Myocyte (in vitro differentiated cells): ENCODE results near the gene CAMSAP1. TPM values are rescaled to one million over a fixed set of nuclear protein-coding genes. Genes with fewer than 3 reads are reported as not detected.
A peak's percentile ranks its signal among the peaks of the same experiment; 100 is the strongest.
"Not testable (repeated sequence)": the region's sequence is repeated elsewhere in the genome, so short reads cannot be mapped to it uniquely, and the experiment has no call there.

Source experiments
- DNase-seq: peaks from one replicate; pipeline ENCODE4 v3.0.0-alpha.2; 2012; ENCODE audit warnings: low read depth
- polyA plus RNA-seq: library from polyadenylated mRNA; unstranded; fragments of >200 nt; gene quantifications from one replicate; pipeline ENCODE4 v1.2.1, GENCODE V29; 2012; ENCODE audit warnings: missing spikeins
- total RNA-seq: library from RNA; depleted of rRNA; stranded (reverse); fragments of >200 nt; gene quantifications from 2 replicates; pipeline ENCODE4 v1.2.3, GENCODE V29; 2014

CAMSAP1 gene, protein sequence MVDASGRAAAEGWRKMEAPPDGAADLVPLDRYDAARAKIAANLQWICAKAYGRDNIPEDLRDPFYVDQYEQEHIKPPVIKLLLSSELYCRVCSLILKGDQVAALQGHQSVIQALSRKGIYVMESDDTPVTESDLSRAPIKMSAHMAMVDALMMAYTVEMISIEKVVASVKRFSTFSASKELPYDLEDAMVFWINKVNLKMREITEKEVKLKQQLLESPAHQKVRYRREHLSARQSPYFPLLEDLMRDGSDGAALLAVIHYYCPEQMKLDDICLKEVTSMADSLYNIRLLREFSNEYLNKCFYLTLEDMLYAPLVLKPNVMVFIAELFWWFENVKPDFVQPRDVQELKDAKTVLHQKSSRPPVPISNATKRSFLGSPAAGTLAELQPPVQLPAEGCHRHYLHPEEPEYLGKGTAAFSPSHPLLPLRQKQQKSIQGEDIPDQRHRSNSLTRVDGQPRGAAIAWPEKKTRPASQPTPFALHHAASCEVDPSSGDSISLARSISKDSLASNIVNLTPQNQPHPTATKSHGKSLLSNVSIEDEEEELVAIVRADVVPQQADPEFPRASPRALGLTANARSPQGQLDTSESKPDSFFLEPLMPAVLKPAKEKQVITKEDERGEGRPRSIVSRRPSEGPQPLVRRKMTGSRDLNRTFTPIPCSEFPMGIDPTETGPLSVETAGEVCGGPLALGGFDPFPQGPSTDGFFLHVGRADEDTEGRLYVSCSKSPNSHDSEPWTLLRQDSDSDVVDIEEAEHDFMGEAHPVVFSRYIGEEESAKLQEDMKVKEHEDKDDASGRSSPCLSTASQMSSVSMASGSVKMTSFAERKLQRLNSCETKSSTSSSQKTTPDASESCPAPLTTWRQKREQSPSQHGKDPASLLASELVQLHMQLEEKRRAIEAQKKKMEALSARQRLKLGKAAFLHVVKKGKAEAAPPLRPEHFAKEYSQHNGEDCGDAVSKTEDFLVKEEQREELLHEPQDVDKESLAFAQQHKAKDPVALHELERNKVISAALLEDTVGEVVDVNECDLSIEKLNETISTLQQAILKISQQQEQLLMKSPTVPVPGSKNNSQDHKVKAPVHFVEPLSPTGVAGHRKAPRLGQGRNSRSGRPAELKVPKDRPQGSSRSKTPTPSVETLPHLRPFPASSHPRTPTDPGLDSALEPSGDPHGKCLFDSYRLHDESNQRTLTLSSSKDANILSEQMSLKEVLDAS (N-terminal part only)
- 45.8 and 57.8 TPM in 2 replicates for total RNA-seq
- polyA plus RNA-seq = 22.2 TPM

DNA sequence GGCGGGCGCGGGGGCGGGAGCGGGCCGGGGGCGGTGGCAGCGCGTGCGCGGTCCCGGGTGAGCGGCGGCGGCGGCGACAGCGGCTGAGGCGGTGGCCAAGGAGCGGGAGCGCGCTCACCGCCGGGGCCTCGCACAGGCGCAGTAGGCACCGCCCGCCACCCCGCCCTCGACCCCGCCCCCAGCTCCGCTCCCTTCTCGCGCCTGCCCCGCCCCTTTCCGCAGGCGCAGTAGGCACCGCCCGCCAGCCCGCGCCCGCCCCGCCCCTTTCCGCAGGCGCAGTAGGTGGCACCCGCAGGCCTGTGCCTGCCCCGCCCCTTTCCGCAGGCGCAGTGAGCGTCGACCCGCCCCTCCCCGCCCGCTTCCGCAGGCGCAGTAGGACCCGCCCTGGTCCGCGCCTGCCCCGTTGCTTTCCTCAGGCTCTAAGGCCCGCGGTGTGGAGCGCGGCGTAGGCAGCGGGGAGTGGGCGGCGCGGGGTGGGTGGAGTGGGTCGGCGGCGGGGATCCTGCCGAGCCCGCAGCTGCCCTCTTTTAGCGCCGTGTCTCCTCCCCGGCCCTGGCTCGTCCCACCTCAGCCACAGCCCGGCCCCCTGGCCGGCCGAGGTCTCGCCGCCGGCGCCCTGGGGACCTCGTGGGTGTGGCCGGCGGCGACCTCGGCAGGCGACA lies at the start of gene CAMSAP1:
Gene CAMSAP1, minus strand, starts transcription at position 116 of the 662 bp plus-strand sequence. CDS start 387 bp downstream, outside the sequence.
- peak; percentile 93 for DNase-seq

DNA sequence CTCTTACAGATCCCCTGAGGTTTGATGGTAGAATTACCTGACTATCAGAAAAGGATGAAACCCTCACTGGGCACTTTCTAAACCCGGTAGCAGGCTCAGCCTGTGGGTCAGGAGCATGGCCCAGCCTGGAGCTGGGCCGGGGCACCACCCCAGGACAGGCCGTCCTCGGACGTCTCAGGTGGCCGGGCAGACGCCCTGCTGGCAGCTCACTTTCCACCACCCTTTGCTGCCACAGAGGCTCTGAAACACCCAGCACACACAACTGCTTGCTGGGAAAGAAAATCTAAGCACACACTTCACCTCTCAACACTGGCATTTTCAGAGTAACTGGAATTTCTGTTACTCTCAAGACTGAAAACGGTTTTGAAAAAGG lies 49.4 kb upstream of the CAMSAP1 start:
- no peak for DNase-seq

DNA sequence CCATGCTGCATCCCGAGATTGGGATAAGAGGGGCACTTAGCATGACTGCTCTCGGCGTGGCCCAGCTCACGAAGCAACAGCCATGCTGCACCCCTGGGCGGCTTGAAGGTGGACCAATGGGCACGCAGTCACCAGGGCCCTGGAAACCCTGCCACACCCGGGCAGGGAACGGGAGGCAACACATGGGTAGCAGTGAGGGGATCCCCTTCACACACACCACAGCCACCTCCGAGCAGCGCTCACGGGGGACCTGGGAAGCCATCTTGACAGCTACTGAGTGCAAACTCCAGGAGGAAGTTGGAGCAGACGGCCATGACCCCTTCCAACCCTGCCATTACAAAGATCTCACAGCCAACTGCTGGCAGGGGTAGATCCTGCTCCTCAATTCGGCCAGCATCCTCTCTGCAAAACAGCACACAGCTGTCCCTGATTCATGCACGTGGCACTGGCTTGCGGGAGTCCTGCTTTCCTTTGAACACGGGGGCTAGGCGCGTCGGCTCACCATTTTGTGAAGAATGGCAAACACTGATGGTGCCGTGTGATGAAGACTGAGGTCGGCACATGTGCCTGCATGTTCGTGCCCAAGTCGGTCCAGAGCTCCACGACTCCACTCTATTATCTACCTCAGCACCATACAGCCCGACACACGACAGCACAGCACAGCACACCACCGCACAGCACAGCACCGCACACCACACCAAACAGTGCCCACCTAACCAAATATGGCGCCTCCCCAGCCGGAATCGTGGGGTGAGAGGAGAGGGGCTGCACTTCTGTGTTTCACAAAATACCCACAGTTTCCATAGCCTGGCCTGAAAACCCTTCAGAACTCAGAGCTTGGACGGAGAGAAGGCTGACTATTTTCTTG lies 48.8 kb upstream of the CAMSAP1 start:
- DNase-seq = no peak

DNA sequence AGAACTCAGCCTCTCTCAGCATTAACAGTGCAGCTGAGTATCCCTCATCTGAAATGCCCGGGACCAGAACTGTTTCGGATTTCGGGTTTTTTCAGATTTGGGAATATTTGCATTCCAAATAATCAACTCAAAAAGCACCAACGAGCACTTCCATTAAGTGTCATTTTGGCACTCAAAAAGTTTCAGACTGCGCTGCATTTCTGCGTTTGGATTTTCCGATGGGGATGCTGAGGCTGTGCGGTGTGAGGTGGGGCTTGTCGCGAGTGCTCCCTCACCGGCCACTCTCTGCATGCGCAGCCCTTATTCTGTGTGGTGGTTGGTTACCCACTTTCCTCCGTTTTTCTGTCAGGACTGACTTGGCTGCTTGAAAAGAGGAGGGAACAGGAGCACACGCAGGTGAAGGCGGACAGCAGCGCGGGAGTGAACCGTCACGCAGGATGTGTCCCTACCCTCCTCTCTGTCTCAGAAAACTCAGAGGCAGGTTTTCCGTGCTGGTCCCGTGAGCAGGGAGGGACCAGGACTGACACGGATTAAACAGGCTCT lies 45.4 kb upstream of the CAMSAP1 start:
- no peak for DNase-seq

DNA sequence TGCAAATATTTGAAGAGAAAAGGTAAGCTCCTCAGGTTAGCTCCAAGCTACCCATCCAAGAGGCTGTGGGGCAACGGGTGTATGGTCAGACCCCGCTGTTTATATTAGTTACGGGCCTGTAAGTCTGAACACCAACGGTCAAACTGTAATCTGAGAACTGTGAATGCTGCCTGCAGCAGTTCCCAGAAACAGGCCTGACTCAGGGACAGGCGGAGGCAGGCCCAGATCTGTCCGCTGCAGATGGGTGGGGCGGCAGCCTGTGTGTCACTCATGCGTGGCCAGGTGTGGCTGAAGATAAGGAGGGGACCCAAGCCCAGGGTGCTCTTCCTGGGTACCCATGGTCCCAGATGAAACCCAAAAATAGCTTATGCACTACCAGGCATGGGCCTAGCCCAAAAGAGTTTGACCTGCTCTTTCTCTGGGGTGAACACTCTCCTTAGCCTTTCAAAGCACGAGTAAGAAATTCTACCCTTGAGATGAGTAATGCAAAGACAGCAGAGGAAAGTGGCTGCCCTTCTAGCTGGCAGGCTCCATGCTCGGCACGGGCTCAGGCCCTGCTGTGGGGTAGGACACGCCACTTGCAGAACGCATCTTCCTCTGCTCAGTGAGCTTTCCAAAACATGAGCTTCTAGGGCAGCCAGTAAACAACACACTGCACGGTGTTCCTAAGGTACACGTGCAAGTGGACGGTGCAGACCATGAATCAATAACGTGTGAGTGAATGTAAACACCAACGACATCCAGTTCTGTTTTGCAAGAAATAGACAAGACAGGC lies 44.7 kb upstream of the CAMSAP1 start:
- DNase-seq = peak; percentile 92

DNA sequence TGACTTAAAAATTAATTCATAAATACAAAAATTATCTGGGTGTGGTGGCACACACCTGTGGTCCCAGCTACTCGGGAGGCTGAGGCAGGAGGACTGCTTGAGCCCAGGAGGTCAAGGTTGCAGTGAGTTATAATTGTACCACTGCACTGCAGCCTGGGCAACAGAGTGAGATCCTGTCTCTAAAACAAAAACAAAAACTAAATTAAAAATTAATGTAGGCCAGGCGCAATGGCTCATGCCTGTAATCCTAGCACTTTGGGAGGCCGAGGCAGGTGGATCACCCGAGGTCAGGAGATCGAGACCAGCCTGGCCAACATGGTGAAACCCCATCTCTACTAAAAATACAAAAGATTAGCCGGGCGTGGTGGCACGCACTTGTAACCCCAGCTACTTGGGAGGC lies 44.0 kb upstream of the CAMSAP1 start:
- not testable (repeated sequence) for DNase-seq

DNA sequence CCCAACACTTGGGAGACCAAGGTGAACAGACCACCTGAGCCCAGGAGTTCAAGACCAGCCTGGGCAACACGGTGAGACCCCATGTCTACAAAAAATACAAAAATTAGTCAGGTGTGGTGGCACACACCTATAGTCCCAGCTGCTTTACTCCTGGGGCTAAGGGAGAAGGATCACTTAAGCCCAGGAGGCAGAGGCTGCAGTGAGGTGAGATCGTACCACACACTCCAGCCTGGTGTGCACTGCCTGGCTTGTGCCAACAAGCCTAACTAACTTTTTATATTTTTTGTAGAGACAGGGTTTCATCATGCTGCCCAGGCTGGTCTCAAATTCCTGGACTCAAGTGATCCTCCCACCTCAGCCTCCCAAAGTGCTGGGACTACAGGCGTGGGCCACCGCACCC lies 43.5 kb upstream of the CAMSAP1 start:
- DNase-seq = not testable (repeated sequence)

DNA sequence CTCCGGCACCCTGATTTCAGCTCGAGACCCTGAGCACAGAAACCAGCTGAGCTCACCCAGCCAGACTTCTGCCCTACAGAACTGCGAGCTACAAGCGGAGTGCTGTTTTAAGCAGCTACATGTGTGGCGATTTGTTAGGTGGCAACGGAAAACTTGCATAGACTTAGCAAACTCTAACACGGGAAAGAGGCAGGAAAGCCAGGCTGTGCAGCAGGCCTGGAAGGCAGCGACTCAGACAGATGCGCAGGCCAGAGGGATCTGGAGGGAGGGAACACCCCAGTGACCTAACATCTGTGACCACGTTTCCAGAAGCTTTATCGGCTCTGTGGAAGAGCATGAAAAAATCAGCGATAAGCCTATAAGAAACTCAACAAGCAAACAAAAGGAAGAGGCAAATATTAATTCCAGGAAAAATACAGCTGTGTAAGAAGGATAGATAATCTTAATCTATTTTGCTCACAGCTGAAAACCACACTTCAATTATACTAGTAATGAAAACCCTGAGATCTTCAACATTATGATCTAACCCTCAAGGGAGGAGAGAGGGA lies 42.9 kb upstream of the CAMSAP1 start:
- no peak for DNase-seq

DNA sequence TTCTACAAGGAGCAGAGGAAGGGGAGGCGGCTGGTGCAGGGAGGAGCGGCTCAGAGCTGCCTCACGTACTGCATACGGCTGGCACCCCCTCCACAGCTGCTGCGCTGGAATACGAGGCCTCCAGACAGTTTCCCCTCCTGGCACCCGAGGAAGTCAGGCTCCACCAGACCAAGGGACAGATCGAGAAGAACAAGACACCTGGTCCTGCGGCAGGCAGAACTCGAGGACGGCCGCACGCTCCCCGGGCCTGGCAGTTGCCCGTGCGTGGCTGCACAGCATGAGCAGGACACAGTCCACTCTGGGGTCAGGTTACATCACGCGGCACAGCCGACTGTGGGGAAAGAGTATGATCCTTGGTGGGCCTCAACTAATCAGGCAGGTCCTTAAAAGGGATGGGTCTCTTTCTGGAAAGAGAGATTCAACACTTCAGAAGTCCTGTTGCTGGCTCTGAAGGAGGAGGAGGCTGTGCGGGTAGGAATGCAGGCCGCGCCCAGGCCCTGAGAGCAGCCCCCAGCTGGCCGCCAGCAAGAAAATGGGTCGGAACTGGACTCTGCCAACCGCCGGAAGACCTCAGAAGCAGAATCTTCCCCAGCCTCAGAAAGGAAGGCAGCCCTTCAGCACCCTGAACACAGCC lies 42.3 kb upstream of the CAMSAP1 start:
- DNase-seq = no peak

DNA sequence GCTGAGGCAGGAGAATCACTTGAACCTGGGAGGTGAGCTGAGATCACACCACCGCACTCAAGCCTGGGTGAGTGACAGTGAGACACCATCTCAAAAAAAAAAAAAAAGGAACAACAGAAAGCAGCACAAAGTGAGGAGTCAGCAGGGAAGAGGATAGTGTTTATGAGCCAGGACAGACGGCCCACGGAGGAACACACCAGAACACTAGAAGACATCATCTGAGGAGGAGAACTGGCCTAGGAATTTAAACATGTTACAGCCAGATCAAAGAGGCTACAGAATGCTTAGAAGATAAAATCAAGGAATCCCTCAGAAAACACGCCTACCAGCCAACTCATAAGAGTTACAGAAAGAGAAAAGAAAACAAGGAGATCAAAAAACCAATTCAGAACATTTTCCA lies 41.6 kb upstream of the CAMSAP1 start:
- no peak for DNase-seq

DNA sequence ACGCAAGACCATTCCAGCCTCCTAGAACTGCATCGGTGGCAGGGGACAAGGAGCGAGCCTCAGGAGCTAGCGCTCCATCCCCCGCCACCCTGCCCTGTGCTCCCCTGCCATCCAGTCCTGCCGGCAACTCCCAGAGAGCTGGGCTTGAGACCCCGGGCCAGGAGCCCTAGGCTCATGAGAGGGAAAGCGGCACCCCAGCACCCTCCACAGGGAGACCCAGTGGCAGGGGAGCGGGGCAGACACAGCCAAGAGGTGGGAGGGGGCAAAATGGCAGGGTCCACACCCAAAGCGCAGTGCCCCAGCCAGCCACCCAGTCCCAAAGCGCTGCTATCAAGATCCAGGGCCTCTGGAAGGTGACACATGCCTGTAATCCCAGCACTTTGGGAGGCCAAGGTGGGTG lies 41.1 kb upstream of the CAMSAP1 start:
- no peak for DNase-seq

DNA sequence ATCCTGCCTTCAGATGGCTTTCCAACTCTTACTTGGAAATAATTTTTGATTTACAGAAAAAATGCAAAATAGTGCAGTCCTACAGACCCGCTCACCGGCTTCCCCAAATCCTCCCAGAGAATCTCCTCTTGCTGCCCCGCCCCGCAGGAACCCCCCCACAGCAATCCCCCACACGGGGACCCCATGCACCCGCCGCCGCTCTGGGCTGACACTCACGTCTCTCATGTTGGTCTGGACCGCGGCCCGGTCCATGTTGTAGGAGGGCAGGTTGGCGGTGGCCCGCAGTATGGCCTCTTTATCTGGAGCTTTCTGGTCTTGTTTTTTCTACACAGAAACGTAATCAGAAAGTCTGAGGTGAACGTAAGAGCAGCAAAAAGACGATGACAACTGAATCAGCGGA lies 40.2 kb upstream of the CAMSAP1 start:
- no peak for DNase-seq

DNA sequence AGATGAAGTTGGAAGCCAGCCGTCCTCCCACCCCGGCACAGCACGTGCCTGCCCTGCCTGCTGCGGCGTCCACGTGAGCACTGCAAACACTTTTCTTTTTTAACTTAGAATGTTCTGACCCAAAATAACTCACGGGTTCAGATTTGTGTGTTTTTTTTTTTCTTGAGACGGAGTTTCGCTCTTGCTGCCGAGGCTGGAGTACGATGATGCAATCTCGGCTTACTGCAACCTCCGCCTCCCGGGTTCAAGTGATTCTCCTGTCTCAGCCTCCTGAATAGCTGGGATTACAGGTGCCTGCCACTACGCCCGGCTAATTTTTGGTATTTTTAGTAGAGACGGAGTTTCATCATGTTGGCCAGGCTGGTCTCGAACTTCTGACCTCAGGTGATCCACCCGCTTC lies 39.8 kb upstream of the CAMSAP1 start:
- not testable (repeated sequence) for DNase-seq

DNA sequence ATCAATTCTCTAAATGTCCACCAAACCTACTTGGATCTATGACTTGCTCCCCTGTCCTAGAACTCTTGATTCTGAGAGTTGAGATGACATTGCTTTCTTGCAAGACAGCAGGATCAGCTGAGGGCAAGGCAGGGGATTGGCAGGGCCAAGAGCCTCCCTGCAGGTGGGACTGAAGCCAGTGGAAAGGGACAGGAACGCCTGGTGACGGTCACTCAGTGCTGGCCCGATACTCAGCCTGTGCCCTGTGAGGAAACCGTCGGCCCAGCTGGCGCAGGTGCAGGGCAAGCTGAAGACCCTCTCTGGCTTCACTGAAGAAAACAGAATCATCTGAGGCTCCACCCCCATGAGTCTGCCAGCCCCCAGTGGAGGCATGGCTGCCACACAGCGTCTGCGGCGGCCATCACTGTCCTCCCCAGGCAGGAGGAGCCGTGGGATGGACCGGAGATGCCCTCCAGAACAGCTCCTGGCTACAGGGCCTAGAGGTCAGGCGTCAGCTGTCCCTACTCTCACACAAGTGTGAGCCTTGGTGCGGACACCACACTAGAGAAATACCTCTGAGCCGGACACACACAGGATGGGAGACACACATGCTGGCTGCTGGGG lies 39.1 kb upstream of the CAMSAP1 start:
- DNase-seq = no peak

DNA sequence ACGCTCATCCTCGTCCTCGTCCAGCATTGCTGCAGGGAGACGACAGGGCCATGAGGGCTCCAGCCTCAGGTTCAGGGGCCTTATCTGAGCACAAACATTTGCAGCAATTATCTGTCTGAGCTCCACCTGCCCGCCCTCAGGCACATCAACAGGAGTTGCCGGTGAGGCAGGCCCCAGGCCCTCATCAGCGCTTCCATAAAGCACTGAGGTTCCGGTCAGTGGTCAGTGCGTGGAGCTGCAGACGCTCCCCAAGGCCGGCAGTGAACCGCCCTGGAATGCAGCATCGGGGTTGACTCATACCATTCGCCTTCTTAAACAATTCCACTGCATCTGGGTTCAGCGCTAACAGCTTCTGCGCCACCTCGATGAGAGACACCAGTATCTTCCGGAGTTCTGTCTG lies 38.6 kb upstream of the CAMSAP1 start:
- no peak for DNase-seq

DNA sequence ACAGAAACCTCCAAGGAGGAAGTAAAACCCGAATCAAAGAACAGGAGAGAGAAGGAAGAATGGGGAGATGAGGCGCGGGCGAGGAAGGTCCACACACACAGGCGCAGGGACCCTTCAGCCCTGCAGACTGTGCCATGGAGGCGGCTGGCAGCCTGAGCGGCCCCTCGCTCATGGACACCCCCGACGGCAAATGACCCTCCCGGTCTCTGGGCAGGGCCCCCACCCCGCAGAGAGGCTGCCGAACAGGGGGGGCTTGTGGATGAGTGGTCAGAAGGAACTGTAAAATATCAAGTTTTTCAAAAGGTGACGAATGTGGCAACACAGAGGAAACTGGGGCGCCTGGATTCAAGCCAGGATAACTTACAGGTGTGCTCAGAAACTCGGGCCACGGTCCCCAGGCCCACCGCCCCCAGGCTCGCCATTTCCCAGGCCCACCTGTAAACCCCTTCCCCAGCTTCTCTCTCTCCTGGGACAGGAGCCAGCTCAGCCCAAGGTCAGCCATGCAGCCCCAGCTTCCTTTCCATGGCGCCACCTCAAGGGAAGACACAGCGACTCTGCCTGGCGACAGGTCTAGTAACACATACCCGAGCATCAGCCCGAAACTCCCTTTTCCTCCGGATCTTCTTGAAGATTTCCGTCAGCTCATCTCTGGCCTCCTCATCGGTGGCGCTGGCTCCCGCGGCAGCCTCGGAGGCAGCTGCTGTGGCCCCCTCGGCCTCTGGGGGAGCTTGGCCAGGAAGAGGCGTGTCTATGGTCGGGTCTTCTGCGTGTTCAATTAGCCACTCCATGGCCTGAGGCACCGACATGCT lies 37.3 kb upstream of the CAMSAP1 start:
- DNase-seq = no peak

DNA sequence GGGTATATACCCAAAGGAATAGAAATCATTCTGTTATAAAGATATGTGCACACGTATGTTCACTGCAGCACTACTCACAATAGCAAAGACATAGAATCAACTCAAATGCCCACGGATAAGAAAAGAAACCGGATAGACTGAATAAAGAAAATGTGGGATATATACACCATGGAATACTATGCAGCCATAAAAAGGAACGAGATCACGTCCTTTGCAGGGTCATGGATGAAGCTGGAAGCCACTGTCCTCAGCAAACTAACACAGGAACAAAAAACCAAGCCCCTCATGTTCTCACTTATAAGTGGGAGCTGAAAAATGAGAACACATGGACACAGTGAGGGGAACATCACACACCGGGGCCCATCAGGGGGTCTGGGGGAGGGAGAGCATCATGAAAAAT lies 36.3 kb upstream of the CAMSAP1 start:
- DNase-seq = not testable (repeated sequence)
